ENCODE measurements around the gene ZNF3. TPM values are rescaled to one million over a fixed set of nuclear protein-coding genes. Genes with fewer than 3 reads are reported as not detected.

ZNF3 gene
- polyA plus RNA-seq, 6 donors from 2014 or later: 14.6 to 34.4 (median 21.8) TPM

DNA sequence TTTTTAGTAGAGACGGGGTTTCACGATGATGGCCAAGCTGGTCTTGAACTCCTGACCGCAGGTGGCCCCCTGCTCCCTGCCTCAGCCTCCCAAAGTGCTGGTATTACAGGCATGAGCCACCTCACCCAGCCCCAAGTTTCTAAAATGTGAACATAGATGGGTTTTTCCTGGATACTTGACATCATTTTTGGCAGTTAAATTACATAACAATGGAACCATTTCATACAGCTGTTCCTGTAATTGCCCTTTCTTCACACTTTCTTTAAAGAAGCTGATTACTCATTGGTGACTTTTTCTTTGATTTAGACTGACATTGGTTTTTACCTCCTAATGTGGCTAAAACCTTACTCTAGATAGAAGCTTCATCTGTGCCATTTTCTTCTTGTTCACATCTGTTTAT, 60.2 kb downstream of the ZNF3 start:
- H3K4me3 Mint-ChIP-seq: no peak overlapping the region
- no peak for DNase-seq
- ATAC-seq (ENCODE audit: low read depth in 2 of 2): no peak
- H3K4me1 Mint-ChIP-seq: peaks cover 20 to 37% (median 22%) of the 10 kb centered on the region in 3 donors
- no peaks in the 10 kb centered on the region for H3K27me3 Mint-ChIP-seq
- peaks cover 0 to 7% of the 10 kb centered on the region in 2 donors for H3K36me3 Mint-ChIP-seq
- H3K27ac Mint-ChIP-seq: peak overlapping the region in 1 of 6 donors; percentile 69
- H3K9me3 Mint-ChIP-seq: no peaks in the 10 kb centered on the region

Other genes with a start within 250 kb of the ZNF3 start
- gene OR2AE1, start 204.7 kb downstream of the ZNF3 start, polyA plus RNA-seq (ENCODE audit: low read depth in 6 of 6): not detected
- gene TRIM4, start 162.2 kb downstream of the ZNF3 start, polyA plus RNA-seq (ENCODE audit: low read depth in 6 of 6): 10 to 100 TPM; 12.6 to 39.2 (median 23.1) TPM
- not detected for gene GJC3, start 152.1 kb downstream of the ZNF3 start, polyA plus RNA-seq (ENCODE audit: low read depth in 6 of 6)
- not detected for gene AZGP1, start 105.7 kb downstream of the ZNF3 start, polyA plus RNA-seq (ENCODE audit: low read depth in 6 of 6)
- 10 to 100 TPM; 14.7 to 54.3 (median 36.7) TPM for gene ZKSCAN1, start 66.1 kb downstream of the ZNF3 start, polyA plus RNA-seq (ENCODE audit: low read depth in 6 of 6)
- gene ZSCAN21, start 31.9 kb downstream of the ZNF3 start, polyA plus RNA-seq (ENCODE audit: low read depth in 6 of 6): 1 to 10 TPM; 4.7 to 9.8 (median 5.7) TPM
- gene COPS6, start 7.2 kb upstream of the ZNF3 start, polyA plus RNA-seq (ENCODE audit: low read depth in 6 of 6): 100 to 1,000 TPM; 109 to 249 (median 128) TPM
- gene MCM7, start 19.7 kb upstream of the ZNF3 start, polyA plus RNA-seq (ENCODE audit: low read depth in 6 of 6): 10 to 100 TPM; 39.0 to 59.9 (median 47.1) TPM
- 1 to 10 TPM; 3.3 to 6.8 (median 5.6) TPM for gene AP4M1, start 19.9 kb upstream of the ZNF3 start, polyA plus RNA-seq (ENCODE audit: low read depth in 6 of 6)
- gene TAF6, start 37.6 kb upstream of the ZNF3 start, polyA plus RNA-seq (ENCODE audit: low read depth in 6 of 6): 10 to 100 TPM; 16.8 to 32.2 (median 21.6) TPM
- gene CNPY4, start 37.9 kb upstream of the ZNF3 start, polyA plus RNA-seq (ENCODE audit: low read depth in 6 of 6): 1 to 10 TPM in 5 of 6 donors, not detected in 1; 4.9 to 8.6 (median 5.8) TPM
- 1 to 10 TPM; 1.7 to 4.2 (median 2.4) TPM for gene MBLAC1, start 45.2 kb upstream of the ZNF3 start, polyA plus RNA-seq (ENCODE audit: low read depth in 6 of 6)
- 100 to 1,000 TPM; 407 to 579 (median 480) TPM for gene LAMTOR4, start 67.2 kb upstream of the ZNF3 start, polyA plus RNA-seq (ENCODE audit: low read depth in 6 of 6)
- 1 to 10 TPM; 2.0 to 9.1 (median 3.3) TPM for gene TRAPPC14, start 77.0 kb upstream of the ZNF3 start, polyA plus RNA-seq (ENCODE audit: low read depth in 6 of 6)
- under 1 TPM in 5 of 6 donors, not detected in 1; 0.13 to 0.40 (median 0.23) TPM for gene GAL3ST4, start 86.9 kb upstream of the ZNF3 start, polyA plus RNA-seq (ENCODE audit: low read depth in 6 of 6)
- gene GPC2, start 95.7 kb upstream of the ZNF3 start, polyA plus RNA-seq (ENCODE audit: low read depth in 6 of 6): under 1 TPM in 4 of 6 donors, not detected in 2; 0.18 to 0.84 (median 0.28) TPM
- 100 to 1,000 TPM in 5 of 6 donors, 10 to 100 TPM in 1; 97.1 to 221 (median 129) TPM for gene STAG3, start 96.2 kb upstream of the ZNF3 start, polyA plus RNA-seq (ENCODE audit: low read depth in 6 of 6)
- gene PVRIG, start 138.2 kb upstream of the ZNF3 start, polyA plus RNA-seq (ENCODE audit: low read depth in 6 of 6): 10 to 100 TPM; 37.5 to 67.4 (median 56.4) TPM
- 10 to 100 TPM in 1 of 6 donors, 1 to 10 TPM in 5; 5.0 to 10.3 (median 8.5) TPM for gene SPDYE3, start 226.0 kb upstream of the ZNF3 start, polyA plus RNA-seq (ENCODE audit: low read depth in 6 of 6)

All from naive B cell (primary cell).